HG02943 (cell line): ENCODE data around the gene ABHD14A.

Experiments used
- ATAC-seq: cut with Tn5 transposase; IDR thresholded peaks from one replicate; pipeline ENCODE4 v1.9.1; 2021; ENCODE audit warnings: mild to moderate bottlenecking, low read depth, moderate library complexity; ENCODE audit not compliant: unreplicated experiment

The ABHD14A gene

DNA sequence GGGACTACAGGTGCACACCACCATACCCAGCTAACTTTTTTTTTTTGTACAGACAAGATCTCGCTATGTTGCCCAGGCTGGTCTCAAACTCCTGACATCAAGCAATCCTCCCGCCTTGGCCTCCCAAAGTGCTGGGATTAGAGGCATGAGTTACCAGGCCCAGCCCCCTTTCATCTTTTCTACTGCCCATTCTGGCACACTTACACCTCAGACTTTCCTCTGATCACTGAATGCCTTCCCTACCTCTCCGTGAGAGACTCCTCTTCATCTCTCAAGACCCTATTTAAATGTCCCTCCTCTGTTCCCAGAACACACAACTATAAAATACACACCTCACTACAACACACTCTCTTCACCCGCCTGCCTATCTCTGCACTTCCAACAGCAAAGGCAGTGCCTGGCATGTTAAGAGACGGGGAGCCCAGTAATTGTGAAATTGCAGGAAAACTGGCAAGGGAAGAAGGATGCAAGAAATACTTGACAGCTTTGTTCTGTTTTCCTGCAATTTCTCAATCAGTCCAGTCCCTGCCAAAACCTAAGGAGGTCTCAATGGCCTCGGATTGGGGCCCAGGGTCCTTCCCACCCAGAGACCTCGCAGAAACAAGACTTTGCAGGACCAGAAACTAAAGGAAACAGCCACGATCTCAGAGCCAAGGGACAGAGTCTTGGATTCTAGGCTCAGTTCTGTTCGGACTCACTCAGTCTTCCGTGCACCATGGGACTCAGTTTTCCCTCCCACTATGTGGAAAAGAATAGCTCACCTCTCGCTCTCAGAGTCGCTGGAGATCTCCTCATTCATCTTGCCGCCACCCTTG is 34.0 kb upstream of the ABHD14A start:
- no peak for ATAC-seq

DNA sequence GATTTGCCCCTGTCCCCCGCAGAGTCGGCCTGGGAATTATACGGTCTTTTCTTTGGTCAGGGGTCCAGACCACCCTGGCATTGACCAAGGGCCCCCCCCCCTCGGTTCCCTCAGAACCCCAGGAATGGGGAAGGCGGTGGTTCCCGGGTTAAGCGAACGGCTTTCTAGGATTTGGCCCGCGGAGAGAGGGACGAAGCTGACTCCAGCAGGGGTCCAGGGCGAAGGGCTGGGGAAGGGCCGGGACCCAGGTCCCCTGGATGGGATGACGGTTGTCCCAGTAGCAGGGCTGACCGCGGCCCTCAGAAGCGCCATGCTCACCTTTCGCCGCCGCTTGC is 33.4 kb upstream of the ABHD14A start:
- ATAC-seq = peak; percentile 0

DNA sequence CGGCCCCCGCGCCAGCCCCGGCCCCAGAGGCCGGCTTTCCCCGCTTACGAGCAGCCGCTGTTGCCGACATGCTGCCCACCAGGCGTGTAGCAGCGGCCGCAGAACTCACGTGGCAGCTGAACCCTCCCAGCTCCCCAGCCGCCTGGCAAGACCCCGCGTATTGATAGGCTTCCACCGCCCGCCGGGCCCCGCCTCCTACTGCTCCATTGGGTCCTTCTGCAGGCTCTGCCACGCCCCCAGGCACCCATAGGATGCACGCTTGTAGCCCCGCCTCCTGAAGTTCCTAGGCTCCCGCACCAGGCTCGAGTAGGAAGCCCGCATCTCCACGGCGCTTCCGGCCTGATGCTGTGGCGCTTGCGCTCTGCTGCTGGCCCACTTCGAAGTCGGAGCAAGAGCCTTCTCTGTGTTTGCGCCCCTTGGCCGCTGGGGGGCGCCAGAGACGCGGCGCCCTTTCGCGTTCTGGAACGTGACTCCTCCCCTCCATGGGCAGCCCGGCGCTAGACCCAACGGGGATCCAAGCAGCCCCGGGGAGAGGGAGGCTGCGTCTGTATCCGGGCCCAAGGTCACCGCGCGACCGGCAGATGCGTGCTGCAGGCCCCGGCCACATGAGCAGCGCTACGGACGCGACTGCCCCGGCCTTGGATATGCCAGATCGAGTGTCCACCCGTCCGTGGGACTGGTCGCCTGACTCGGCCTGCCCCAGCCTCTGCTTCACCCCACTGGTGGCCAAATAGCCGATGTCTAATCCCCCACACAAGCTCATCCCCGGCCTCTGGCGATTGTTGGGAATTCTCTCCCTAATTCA is 32.9 kb upstream of the ABHD14A start, which contains the start of the genes PARP3 and RRP9:
Gene PARP3 (plus strand): TSS at position 566 of the 805 bp plus-strand sequence. CDS start 993 bp downstream, outside the sequence.
Gene RRP9 (minus strand): TSS at position 107 of the 805 bp plus-strand sequence. CDS start 37 bp downstream, at position 70.
- peak; percentile 83 for ATAC-seq

DNA sequence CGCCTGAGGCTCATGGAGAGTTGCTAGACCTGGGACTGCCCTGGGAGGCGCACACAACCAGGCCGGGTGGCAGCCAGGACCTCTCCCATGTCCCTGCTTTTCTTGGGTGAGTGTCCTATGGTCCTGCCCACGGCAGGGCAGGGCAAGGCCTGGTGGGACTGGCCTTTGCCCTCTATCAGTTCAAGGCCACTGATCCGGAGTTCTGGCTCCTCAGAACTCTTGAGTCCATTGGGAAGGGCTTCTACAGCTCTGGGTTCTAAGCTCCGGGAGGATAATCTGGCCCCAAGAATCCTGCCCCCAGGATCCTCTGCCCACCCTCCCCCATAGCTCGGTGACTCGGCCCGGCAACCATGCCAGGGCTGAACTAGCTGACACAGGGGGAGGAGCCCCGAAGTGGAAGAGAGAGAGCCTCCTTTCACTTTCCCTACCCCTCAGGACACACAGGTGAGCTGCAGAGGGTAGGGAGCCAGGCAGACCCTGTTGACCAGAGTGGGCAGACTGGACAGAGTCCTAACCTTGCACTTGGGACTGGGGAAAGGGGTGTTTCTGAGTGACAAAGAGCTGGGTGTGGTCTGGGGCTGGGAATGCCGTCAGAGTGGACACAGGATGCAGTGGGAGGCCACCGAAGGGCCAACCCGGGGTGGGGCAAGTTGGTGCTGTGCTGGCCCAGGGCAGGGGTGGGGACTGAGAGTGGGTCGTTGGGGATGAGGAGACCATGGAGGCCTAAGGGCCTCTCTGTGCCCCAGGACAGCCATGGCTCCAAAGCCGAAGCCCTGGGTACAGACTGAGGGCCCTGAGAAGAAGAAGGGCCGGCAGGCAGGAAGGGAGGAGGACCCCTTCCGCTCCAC is 32.0 kb upstream of the ABHD14A start:
- no peak for ATAC-seq

DNA sequence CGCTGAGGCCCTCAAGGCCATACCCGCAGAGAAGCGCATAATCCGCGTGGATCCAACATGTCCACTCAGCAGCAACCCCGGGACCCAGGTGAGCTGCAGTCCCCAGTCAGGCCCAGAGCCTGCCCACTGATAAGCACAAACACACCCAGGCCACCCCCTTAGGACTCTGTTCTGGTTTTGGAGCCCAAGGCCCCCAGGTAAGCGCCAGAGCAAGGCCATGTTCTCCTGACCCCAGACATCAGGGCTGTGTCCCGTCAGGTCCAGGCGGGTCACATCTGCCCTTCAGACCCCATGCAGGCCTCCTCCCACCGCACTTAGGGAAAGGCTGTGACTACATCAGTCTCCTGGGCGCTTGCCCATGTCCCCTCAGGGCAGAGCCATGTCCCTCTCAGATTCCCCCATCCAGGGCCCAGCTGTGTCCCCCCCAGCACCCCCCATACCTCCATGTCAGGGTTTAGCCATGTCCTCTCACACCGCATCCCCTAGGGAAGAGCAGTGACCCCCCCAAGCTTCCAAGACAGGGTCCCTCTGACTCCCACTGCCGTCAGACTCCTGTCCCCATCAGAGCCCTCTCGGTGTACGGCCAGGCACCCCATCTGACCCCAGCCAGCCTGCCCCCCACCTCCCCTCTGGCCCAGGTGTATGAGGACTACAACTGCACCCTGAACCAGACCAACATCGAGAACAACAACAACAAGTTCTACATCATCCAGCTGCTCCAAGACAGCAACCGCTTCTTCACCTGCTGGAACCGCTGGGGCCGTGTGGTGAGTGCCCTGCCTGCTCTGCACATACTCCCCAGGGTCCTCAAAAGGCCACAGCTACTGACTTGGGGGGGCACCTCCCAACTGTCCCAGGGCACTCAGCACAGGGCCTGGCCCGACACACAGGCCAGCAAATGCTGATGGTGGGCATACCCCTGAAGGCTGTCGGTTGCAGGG is 31.1 kb upstream of the ABHD14A start:
- no peak for ATAC-seq

DNA sequence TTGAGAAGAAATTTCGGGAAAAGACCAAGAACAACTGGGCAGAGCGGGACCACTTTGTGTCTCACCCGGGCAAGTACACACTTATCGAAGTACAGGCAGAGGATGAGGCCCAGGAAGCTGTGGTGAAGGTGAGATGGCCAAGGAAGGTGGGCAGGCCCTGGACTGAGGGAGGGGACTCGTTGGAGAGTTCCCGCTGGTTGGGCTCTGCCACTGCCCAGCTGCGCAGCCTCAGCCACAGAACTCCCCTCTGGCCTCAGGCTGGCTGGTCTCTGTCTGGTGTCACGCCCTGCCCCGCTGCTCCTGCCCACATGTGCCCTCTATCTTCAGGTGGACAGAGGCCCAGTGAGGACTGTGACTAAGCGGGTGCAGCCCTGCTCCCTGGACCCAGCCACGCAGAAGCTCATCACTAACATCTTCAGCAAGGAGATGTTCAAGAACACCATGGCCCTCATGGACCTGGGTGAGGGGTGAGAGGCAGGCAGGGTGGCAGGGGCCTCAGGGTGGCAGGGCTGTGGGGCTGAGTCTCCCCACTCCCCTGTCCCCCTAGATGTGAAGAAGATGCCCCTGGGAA is 30.3 kb upstream of the ABHD14A start:
- no peak for ATAC-seq

DNA sequence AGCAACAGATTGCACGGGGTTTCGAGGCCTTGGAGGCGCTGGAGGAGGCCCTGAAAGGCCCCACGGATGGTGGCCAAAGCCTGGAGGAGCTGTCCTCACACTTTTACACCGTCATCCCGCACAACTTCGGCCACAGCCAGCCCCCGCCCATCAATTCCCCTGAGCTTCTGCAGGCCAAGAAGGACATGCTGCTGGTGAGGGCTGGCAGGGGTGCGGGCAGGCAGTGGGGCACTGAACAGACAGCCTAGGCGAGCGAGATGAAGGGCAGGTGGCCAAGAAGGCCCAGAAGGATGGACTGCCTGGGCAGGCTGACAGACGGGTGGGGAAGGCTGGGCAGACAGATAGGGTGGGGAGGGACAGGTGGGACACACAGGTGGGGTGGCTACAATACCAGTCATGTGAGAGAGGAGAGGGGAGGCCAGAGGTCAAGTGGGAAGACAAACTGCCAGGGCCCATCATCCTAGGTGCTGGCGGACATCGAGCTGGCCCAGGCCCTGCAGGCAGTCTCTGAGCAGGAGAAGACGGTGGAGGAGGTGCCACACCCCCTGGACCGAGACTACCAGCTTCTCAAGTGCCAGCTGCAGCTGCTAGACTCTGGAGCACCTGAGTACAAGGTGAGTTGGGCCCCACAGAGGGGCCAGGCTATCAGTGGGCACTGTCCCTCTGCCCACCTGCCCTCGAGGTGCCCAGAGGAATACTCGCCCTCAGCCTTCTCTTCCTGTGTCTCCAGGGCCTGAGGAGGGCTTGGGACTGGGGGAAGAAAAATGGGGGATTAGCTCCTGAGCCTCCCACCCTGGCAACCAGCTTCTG is 29.6 kb upstream of the ABHD14A start:
- ATAC-seq = no peak

DNA sequence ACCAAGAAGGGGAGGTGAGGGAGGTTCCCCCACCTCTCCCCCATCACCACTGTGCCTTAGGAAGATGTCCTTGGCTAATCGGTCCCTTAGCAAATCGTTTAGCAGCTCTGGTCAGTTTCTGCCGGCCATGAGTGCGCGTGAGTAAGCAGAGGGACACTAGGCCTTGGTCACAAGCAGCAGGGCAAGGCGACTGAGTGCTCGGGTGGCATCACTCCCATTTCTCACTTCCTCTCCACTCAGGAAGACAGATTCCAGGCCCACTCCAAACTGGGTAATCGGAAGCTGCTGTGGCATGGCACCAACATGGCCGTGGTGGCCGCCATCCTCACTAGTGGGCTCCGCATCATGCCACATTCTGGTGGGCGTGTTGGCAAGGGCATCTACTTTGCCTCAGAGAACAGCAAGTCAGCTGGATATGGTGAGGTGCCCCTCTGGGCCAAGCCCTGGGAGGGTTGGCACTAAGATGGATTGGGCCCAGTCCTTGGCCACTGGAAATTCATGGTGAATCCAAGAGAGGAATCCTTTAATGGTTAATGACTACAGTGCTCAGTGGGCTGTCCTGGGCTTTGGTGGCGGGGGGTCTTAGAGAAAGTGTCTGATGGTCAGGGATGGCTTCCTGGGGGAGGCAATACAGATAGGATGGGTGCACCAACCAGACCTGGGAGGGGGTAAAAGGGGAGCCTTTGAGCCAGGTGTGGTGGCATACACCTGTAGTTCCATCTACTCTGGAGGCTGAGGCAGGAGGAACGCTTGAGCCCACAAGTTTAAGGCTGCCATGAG is 28.7 kb upstream of the ABHD14A start:
- ATAC-seq = no peak

DNA sequence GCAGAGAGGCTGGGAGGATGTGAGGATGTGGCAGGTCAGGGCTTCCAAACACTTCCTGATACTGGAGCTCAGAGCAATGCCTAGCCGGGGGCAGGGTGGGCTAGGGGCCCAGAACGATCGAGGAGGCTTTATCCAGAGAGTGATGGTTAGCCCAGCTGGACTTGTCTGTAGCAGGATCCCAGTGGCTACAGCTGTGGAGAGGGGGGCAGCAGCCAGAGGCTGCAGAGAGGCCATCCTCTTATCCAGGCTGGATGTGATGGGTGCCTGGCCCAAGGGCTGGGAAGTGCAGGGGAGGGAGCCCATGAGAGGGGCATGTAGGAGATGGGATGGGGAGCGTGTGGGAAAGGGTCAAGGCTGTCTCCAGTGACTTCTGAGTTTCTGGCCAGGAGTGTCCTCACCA is 28.1 kb upstream of the ABHD14A start:
- ATAC-seq = no peak

DNA sequence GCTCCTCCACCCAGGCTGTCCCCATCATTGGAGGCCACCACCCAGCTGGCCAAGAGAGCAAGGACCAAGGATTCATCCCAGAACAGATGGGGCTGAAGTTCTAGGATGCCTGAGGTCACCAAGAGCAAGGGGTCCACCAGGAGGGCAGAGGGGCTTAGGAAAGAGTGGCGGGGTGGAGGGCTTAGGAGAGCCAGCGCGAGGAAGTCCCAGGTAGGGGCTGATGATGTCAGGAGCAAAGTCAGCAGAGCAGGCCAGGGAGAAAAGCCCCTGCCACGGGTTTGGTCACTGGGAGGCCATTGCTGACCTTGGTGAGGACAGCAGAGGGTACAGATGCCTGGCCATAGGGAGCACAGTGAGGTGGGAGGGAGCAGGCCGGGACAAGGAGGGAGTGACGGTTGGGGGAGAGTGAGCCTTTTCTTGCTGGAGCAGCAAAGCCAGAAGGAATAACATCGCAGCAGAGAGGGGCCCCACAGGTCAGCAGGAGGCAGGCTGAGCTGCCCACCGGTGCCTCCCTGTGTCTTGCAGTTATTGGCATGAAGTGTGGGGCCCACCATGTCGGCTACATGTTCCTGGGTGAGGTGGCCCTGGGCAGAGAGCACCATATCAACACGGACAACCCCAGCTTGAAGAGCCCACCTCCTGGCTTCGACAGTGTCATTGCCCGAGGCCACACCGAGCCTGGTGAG is 27.5 kb upstream of the ABHD14A start:
- no peak for ATAC-seq

DNA sequence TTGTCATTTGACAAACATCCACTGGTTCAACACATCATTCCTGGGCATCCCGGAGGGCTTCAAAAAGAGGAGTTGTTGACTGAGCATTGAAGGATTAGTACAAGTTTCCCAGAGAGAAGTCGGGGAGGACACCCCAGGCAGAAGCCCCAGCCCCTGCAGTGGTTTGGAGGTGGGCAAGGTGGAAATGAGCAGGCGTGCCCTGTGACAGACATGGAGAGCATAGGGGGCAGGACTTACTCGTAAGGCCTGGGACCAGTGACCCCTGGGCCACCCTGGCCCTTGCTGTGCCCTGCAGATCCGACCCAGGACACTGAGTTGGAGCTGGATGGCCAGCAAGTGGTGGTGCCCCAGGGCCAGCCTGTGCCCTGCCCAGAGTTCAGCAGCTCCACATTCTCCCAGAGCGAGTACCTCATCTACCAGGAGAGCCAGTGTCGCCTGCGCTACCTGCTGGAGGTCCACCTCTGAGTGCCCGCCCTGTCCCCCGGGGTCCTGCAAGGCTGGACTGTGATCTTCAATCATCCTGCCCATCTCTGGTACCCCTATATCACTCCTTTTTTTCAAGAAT is 26.8 kb upstream of the ABHD14A start:
- no peak for ATAC-seq

DNA sequence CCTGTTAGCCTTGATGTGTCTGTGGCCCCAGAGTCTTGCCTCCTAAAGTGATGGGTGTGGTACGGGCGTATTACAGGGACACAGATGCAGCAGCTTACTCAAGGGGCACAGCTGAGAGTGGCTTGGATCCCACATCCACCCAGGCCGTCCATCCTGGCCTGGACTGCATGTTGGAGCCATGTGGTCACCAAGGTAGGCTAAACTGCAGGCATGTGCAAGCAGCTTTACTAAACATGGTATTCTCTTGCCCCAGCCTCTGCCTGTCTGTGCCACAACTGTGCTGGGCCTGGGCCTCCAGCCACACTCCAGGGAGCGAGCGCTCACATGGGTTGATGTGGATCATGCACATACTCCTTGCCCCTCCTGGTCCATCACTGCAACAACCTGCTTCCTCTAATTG is 25.7 kb upstream of the ABHD14A start:
- no peak for ATAC-seq

DNA sequence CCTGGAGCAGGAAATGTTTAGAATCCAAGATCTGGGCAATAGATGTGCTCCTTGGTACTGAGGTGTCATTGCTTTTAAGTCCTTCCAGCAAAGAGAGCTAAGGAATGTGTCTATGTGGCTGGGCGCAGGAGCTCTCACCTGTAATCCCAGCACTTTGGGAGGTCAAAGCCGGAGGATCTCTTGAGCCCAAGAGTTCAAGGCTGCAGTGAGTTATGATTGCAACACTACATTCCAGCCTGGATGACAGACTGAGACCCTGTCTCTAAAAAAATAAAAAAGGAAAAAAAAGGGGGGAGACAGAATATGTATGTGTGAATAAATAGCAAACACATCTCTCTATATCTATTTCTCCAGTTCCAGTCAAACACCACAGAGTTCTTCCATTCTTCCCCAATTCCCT is 24.0 kb upstream of the ABHD14A start:
- no peak for ATAC-seq

DNA sequence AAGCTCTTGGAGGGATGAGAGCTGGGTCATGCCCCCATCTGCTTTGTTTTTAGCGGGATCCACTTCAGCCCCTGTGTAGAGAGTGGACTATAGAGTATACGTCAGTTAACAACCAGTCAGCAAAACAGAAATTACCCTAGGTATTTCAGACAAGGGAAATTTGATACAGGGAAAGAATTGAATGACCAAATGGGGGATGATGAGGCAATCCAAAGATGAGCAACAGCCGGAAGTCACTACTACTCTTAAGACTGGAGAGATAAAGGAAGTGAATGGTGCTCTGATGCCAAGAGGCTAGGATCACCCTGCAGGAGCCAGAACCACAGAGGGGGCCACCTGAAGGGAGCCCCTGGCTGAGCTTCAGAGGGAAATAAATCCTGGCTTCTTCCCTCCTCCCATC is 21.4 kb upstream of the ABHD14A start:
- no peak for ATAC-seq

DNA sequence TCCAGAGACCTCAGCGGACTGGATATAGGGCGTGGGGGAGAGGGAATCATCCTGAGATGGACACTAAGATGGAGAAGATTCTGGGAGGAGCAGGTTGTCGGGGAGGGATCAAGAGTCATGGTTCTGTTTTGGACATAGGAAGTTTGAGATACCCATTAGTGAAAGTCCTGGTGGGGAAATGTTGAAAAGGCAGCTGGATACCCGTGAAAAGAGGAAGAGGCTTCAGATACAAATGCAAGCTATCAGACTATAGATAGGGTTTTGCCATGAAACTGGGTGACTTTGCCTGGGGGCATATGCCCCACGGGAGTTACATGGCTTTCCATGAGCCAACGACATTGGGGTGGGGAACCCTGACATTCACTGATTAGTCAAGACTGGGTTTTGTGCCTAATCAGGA is 20.8 kb upstream of the ABHD14A start:
- ATAC-seq = no peak

DNA sequence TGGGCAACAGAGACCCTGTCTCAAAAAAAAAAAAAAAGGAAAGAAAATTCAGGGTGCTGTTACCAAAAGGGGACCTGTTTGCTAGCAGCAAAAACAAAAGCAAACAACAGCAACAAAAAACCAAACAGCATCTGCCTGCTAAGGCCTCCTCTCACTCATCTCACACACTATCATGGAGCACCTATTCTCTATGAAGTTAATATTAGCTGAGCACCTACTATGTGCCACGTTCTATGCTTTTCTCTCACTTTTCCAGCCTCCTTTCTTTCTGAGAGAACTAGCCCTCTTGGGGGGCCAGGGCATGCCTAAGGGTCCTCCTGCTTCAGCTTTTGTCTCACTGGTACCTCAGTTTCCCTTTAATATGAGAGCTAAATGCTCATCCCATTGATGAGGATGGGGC is 20.2 kb upstream of the ABHD14A start:
- no peak for ATAC-seq
